NOMO-1 treated with DMSO at 0.1 percent for 48 hours (cell line): ENCODE results near the gene ERC1.

Source experiments
- DNase-seq: peaks from one replicate; lab custom pipeline; 2025; ENCODE audit not compliant: unreplicated experiment; lab: John Stamatoyannopoulos, UW

The ERC1 gene

GRCh38 chr12:1502379-1502720, 511.3 kb downstream of the ERC1 start:
- no peak for DNase-seq

- no peak for DNase-seq
Measured at GRCh38 chr12:1502831-1503230, 511.8 kb downstream of the ERC1 start.

GRCh38 chr12:1503281-1503711, 512.3 kb downstream of the ERC1 start:
- no peak for DNase-seq

- DNase-seq, result peak; percentile 70
Measured at GRCh38 chr12:1504304-1504894, 513.4 kb downstream of the ERC1 start.

GRCh38 chr12:1504895-1505311, 513.9 kb downstream of the ERC1 start:
- no peak for DNase-seq

- DNase-seq, result no peak
Measured at GRCh38 chr12:1505576-1505975, 514.6 kb downstream of the ERC1 start.

- no peak for DNase-seq
Measured at GRCh38 chr12:1507308-1507707, 516.3 kb downstream of the ERC1 start.

- DNase-seq, result no peak
Measured at GRCh38 chr12:1509413-1510052, 518.5 kb downstream of the ERC1 start.

GRCh38 chr12:1510056-1510812, 519.2 kb downstream of the ERC1 start:
- DNase-seq, result no peak

GRCh38 chr12:1515010-1515409, 524.0 kb downstream of the ERC1 start:
- no peak for DNase-seq

GRCh38 chr12:1515428-1515827, 524.4 kb downstream of the ERC1 start:
- DNase-seq, result no peak

- DNase-seq, result no peak
Measured at GRCh38 chr12:1517007-1517406, 526.0 kb downstream of the ERC1 start.

GRCh38 chr12:1517734-1518525, 526.9 kb downstream of the ERC1 start:
- DNase-seq, result no peak

- DNase-seq, result no peak
Measured at GRCh38 chr12:1518591-1519516, 527.8 kb downstream of the ERC1 start.

- no peak for DNase-seq
Measured at GRCh38 chr12:1519642-1520041, 528.6 kb downstream of the ERC1 start.

- DNase-seq, result no peak
Measured at GRCh38 chr12:1523046-1523445, 532.0 kb downstream of the ERC1 start.

- no peak for DNase-seq
Measured at GRCh38 chr12:1523558-1524050, 532.6 kb downstream of the ERC1 start.

GRCh38 chr12:1525858-1526257, 534.8 kb downstream of the ERC1 start:
- DNase-seq, result no peak

GRCh38 chr12:1527789-1528188, 536.8 kb downstream of the ERC1 start:
- DNase-seq, result no peak

- DNase-seq, result no peak
Measured at GRCh38 chr12:1528791-1529190, 537.8 kb downstream of the ERC1 start.
